HG02938 (cell line): ENCODE results near the gene PRKAA2.

Experiments used
- ATAC-seq: cut with Tn5 transposase; IDR thresholded peaks from one replicate; pipeline ENCODE4 v1.9.1; 2021; ENCODE audit warnings: mild to moderate bottlenecking, moderate library complexity; ENCODE audit not compliant: unreplicated experiment

Gene PRKAA2

DNA sequence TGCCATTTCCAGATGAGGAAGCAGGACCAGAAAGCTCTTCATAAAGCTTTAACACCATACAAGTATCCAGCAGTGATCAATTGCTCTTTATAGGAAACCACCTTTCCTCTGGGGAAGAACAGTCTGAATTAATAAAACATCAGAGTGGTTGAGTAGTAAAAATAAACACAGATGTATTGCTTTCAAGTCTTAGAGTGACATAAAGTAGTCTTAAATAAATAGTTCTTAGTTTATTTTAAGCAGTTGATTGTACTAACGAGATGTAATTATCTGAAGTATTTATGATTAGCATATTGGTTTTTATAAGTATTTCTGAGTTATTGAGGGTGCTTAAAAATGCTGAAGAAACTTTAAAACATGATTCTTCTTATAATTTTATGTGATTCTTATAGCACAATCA is 67.0 kb downstream of the PRKAA2 start:
- ATAC-seq: no peak

DNA sequence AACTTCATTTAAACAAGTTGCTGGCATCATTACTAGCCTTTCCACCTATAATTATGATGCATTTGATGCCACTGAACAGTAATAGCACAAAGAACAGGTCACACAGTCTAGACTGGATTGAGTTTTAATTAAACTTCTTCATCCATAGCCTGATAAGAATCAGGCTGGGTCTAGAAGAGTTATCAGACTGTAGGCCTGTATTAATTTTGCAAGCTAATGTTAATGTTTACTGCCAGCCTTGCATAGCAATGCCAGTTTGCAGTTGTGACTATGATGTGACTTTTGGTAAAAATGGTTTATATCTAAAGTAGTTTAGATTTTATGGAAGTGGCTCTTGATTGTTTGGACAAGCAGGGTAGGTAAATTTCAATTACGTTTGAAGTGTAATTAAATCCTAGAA is 68.0 kb downstream of the PRKAA2 start:
- ATAC-seq: no peak

DNA sequence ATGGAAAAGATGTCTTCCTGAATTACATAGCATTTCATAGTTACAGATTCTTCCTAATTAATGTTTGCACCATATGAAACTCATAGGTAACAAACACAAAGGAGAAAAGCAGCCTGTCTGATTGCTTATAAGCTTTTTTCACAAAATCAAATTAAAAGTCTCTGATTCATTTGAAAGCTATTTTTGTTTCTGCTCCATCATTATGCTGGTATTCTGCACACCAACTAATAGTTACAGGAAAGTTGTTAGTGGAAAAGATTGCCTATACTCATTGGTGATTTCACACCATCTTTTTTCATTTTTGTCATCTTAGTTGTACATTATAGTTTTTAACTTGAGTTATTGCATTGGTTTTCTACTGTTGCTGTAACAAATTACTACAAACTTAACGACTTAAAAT is 70.0 kb downstream of the PRKAA2 start:
- no peak for ATAC-seq

DNA sequence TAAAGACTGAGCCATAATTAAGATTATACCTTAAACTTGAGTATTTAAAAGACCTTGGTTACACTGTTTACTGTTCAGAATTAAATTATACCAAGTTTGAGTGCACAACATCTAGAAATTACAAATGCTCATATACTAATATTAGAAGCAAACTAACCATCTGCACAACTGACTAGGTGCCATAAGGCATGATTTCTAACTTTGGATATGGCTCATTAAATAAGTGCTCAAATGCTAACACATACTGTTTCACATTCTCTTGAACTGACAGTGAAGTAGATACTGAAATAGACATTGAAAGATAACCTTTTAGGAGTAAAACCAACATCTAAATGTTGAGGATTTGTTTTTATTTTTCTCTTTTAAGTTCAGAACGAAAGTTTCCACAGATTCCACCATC is 74.1 kb downstream of the PRKAA2 start:
- ATAC-seq: no peak

DNA sequence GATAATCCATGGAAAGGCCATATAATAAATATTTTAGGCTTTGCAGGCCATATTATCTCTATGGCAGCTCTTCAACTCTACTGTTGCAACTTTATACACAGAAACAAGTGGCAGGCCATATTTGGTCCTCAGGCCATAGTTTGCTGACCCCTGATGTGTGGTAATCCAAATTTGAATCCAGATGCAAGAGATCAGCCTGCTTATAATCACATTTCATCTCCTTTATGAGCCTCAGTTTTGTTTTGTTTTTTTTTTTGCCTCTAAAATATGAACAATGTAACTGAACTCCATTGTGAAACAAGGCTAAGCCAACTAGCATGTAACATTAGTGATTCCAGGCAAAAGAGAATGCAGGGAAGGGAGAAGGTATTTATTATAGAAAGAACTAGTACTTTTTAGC is 81.6 kb downstream of the PRKAA2 start:
- no peak for ATAC-seq

DNA sequence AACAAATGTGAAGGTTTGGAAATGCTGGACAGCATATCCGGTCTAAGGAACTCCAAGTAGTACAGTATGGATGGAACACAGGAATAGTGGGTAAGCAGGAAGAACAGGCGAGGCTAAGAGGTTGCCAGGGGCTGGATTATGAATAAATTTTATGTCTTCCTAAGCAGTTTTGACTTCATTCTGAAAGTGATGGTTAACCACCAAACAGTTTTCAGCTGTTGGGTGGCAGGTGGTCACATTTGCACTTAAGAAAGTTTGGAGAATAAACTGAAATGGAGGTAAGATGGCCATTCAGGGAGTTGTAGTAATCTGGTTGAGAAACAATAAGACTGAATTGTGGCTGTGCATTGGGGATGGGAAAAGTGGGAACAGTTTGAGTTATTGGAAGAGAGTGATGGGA is 83.8 kb downstream of the PRKAA2 start:
- no peak for ATAC-seq

DNA sequence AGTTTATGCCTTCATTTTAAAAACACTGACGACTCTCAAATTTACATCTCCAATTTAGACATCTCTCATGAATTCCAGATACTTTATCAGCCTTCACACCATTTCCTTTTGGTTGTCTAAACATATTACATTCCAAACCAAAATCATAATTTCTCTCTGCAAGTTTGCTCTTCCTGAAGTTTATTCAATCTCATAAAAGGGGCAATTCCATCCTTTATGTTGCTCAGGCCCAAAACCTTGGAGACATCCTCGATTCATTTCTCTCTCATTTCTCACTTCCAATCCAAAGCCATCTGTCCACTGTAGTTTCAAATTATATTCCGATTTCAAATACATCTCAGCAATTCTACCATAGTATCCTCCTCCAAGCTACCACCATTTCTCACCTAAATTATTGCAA is 100.1 kb downstream of the PRKAA2 start:
- no peak for ATAC-seq

DNA sequence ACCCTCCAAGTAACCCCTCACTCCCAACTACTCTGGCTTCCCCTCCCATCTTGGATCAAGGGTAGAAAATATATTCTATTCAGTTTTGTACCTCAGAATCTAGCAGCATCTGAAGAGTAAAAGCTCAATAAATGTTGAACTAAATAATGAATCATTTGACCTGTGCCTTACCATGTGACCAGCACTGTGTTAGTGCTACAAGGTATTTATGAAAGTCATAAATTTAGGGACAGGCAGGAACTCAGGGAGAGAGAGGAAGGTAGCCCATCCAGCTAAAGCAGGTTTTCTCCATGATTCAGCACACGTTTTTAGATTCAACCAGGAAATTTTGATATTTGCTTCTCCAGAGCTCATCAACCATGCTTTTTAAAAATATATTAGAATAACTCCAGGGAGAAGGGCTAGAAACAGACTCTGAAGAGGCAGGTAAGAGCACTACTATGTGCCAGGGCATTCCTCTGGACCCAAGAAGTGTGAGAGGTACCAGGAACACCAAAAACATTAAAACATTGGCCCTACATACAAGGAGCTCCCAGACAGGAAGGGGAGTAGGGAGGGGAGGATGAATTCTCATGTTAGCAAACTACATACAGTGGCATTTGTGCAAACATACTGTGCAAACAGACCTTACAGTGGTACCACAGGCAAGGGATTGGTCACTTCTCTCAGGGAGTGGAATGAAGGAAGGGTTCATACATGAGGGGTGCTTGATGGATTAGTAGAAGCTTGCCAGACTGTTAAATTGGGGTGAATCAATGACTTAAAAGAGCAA is 109.8 kb downstream of the PRKAA2 start:
- ATAC-seq: no peak

DNA sequence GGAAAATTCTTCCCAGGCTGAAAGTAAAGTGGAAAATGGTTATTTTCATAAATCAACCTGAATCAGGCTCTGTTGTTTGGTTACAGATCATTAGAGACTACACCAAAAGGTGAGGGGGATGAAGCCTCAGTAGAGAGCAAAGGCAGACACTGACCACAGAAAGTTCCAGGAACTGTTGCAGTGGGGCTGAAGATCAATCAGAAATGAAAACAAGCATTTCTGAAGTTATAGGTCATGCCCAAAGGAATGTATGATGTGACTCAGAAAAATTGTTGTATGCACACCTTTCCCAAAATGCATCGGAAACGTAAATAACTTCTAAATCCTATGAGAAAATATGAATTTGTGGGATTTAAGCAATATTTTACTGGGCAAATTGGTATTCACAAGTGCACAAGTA is 110.8 kb downstream of the PRKAA2 start:
- no peak for ATAC-seq

DNA sequence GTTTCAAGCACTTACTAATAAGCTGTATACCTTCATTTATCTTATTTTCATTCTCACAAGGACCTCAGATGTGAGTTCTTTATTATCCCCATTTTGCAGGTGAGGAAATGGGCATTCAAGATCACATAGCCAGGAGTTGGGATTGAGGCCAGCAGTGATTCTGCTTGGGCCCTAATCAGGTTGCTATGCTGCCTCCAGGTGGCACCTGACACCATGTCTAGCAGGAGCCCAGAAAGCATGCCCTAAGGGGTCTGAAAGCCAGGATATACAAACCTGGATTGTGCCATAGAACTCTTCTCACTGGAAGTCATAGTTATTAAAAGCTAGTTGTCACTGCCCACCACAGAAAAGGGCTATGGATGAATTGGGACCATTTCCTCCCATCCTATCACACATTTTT is 113.0 kb downstream of the PRKAA2 start:
- no peak for ATAC-seq

DNA sequence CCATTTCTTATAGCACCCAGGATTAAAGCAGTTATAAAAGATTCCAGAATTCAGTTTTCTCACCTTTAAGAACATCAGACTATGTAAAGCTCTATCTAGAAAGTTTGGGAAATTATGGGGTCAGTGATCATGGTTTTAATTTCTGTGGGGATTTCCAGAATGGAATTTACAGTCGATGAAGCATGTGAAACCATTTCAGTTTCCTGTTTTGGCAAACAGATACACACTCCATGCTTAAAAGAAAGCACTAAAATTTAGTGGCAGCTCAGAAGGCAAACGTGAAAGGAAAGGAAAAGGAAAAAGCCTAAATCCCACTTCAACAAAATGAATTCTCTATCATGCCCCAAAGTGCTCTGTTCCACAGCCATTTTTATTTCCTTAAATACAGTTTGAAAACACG is 113.7 kb downstream of the PRKAA2 start:
- ATAC-seq: no peak
